ENCODE measurements around the gene ADAMTSL4.
"Not testable (repeated sequence)": the region's sequence is repeated elsewhere in the genome, so short reads cannot be mapped to it uniquely, and the experiment has no call there.

ADAMTSL4 gene

GRCh38 chr1:150596095-150596892, 47.1 kb downstream of the ADAMTSL4 start:
- no peak for DNase-seq

- no peak for DNase-seq
These were observed 47.8 kb downstream of the ADAMTSL4 start for GRCh38 chr1:150596976-150597375.

GRCh38 chr1:150598346-150598745, 49.1 kb downstream of the ADAMTSL4 start:
- not testable (repeated sequence) for DNase-seq

- DNase-seq, result no peak
These were observed 52.3 kb downstream of the ADAMTSL4 start for GRCh38 chr1:150601540-150601939.

GRCh38 chr1:150602372-150602771, 53.2 kb downstream of the ADAMTSL4 start:
- DNase-seq, result not testable (repeated sequence)

GRCh38 chr1:150603711-150604110, 54.5 kb downstream of the ADAMTSL4 start:
- no peak for DNase-seq

GRCh38 chr1:150604226-150604588, 55.0 kb downstream of the ADAMTSL4 start:
- DNase-seq, result no peak

GRCh38 chr1:150605451-150605731, 56.2 kb downstream of the ADAMTSL4 start:
- DNase-seq, result not testable (repeated sequence)

DNA sequence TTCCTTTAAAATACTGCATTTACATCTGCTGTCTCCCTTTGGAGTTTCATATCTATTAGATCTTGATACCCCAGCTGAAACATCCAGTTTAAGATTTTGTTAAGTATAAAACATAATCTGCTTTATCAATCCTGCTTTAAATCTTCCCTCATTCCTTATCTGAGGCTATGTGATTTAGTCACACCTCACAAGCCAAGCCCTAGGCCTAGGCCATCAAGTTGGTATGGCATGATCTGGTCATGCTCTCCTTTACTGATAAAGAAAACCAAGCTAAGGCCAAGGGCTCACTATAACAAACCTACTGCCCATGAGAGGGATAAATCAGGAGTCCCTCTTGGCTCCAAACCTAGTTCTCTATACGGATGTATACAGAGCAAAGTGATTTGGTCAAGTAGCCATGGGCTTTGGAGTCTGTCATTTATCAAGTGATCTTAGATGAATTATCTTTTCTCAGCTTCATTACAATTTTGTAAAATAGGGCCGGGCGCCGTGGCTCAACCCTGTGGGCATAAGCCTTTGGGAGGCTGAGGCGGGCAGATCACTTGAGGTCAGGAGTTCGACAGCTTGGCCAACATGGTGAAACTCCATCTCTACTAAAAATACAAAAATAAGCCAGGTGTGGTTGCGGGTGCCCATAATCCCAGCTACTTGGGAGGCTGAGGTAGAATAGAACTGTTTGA, 57.4 kb downstream of the ADAMTSL4 start:
- DNase-seq, result no peak

GRCh38 chr1:150609732-150610131, 60.5 kb downstream of the ADAMTSL4 start:
- DNase-seq, result no peak
